MM.1S (cell line): ENCODE results near the gene CLMN.

Experiments used
- DNase-seq: peaks from one replicate; pipeline ENCODE4 v3.0.0-alpha.2; 2015
- H2AFZ ChIP-seq: fragments of 300-600 bp; sonication (generic); 2 replicates; pipeline ENCODE4 v1.6.0; 2016; ENCODE audit warnings: antibody characterized with exemption, low read length
- H3F3A ChIP-seq: fragments of 300-600 bp; sonication (generic); 2 replicates; pipeline ENCODE4 v1.6.1; 2016; ENCODE audit warnings: mild to moderate bottlenecking, antibody characterized with exemption, low read length, moderate library complexity, mixed read lengths; ENCODE audit not compliant: insufficient read depth
- H3K27ac ChIP-seq: fragments of 300-600 bp; sonication (generic); 2 replicates; pipeline ENCODE4 v1.5.1; 2016; ENCODE audit warnings: mild to moderate bottlenecking, low read length
- H3K27me3 ChIP-seq: fragments of 300-600 bp; sonication (generic); replicated peaks from 2 replicates; pipeline ENCODE4 v1.6.0; 2016; ENCODE audit warnings: low read length; ENCODE audit not compliant: insufficient read depth
- H3K36me3 ChIP-seq: fragments of 300-600 bp; sonication (generic); replicated peaks from 2 replicates; pipeline ENCODE4 v1.6.1; 2016; ENCODE audit warnings: mild to moderate bottlenecking, low read length, mixed read lengths; ENCODE audit not compliant: insufficient read depth
- H3K4me1 ChIP-seq: fragments of 300-600 bp; sonication (generic); 2 replicates; pipeline ENCODE4 v1.6.1; 2016; ENCODE audit warnings: low read length, mixed read lengths
- H3K4me2 ChIP-seq: fragments of 300-600 bp; sonication (generic); 2 replicates; pipeline ENCODE4 v1.6.0; 2016; ENCODE audit warnings: low read depth, low read length
- H3K4me3 ChIP-seq: fragments of 300-600 bp; sonication (generic); 2 replicates; pipeline ENCODE4 v1.5.1; 2016; ENCODE audit warnings: low read length, mixed read lengths
- H3K79me2 ChIP-seq: fragments of 300-600 bp; sonication (generic); 2 replicates; pipeline ENCODE4 v1.6.1; 2016; ENCODE audit warnings: mixed run types, low read length, mixed read lengths
- H3K9ac ChIP-seq: fragments of 300-600 bp; sonication (generic); 2 replicates; pipeline ENCODE4 v1.6.1; 2016; ENCODE audit warnings: low read length, mixed read lengths
- H3K9me2 ChIP-seq: fragments of 300-600 bp; sonication (generic); replicated peaks from 2 replicates; pipeline ENCODE4 v1.6.1; 2016; ENCODE audit warnings: mild to moderate bottlenecking, low read length, mixed read lengths; ENCODE audit not compliant: insufficient read depth
- H3K9me3 ChIP-seq: fragments of 300-600 bp; sonication (generic); replicated peaks from 2 replicates; pipeline ENCODE4 v1.6.1; 2016; ENCODE audit warnings: mild to moderate bottlenecking, low read length, mixed read lengths; ENCODE audit not compliant: insufficient read depth
- H4K20me1 ChIP-seq: fragments of 300-600 bp; sonication (generic); 2 replicates; pipeline ENCODE4 v1.6.1; 2016; ENCODE audit warnings: mild to moderate bottlenecking, low read length, moderate library complexity, mixed read lengths; ENCODE audit not compliant: insufficient read depth
- EZH2 ChIP-seq: fragments of 300-600 bp; sonication (generic); optimal IDR thresholded peaks from 2 replicates; pipeline ENCODE3; 2017; ENCODE audit warnings: low read depth, mild to moderate bottlenecking, antibody characterized with exemption, low read length, mixed read lengths
- EZH2phosphoT487 ChIP-seq: fragments of 300-600 bp; sonication (generic); IDR thresholded peaks from 2 replicates; pipeline ENCODE4 v1.6.1; 2018; ENCODE audit warnings: antibody characterized with exemption, low read length
- TF ChIP-seq, protein P1 (sequence below): fragments of 300-600 bp; sonication (generic); IDR thresholded peaks from 2 replicates; pipeline ENCODE4 v1.5.1; 2016; ENCODE audit warnings: antibody characterized with exemption, low read length, mixed read lengths

Gene CLMN

DNA sequence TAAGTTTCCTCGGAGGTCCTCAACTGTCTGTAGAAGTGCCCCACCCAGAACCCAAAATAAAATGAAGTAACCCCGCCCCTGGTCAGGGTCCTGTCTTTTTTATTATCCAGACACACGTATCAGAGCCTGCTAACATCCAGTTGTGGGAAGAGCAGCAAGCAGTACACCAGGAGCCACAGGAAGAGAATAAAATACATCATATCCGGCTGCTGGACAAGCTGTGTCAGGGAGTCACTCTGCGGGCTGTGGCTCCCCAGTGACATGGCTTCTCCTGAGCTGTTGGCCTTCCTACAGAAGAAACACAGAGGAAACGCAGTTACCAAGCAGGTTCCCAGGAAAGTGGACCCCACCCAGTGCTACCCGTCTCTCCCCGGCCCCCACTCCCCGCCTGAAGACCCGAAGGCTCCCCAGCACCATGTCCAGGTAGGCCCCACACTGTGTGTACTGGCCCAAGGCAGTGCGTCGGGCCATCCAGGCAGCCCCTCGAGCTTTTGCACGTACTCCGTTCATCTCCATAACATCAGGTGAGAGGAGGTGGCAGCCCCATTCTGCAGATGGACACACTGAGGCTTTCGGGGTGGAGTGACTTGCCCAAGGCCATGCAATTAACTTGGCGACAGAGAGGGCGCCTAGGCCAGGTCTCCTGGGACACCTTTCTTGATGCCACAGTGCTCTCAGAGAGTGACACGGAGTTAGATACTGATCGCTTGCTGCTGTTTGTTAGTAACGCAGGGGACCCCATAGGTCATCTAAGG is 128.1 kb downstream of the CLMN start:
- no peak overlapping the region for H3K27ac ChIP-seq
- no peaks in the 10 kb centered on the region for H3K27me3 ChIP-seq
- no peaks in the 10 kb centered on the region for H3F3A ChIP-seq
- H3K4me3 ChIP-seq, result no peak overlapping the region
- H4K20me1 ChIP-seq, result no peaks in the 10 kb centered on the region
- no peak for DNase-seq
- H3K9me2 ChIP-seq, result no peaks in the 10 kb centered on the region
- no peaks in the 10 kb centered on the region for H3K4me1 ChIP-seq
- no peaks in the 10 kb centered on the region for H3K79me2 ChIP-seq
- no peak overlapping the region for H2AFZ ChIP-seq
- no peak overlapping the region for H3K4me2 ChIP-seq
- no peaks in the 10 kb centered on the region for H3K9me3 ChIP-seq
- no peaks in the 10 kb centered on the region for H3K36me3 ChIP-seq
- TF ChIP-seq, protein P1, sequence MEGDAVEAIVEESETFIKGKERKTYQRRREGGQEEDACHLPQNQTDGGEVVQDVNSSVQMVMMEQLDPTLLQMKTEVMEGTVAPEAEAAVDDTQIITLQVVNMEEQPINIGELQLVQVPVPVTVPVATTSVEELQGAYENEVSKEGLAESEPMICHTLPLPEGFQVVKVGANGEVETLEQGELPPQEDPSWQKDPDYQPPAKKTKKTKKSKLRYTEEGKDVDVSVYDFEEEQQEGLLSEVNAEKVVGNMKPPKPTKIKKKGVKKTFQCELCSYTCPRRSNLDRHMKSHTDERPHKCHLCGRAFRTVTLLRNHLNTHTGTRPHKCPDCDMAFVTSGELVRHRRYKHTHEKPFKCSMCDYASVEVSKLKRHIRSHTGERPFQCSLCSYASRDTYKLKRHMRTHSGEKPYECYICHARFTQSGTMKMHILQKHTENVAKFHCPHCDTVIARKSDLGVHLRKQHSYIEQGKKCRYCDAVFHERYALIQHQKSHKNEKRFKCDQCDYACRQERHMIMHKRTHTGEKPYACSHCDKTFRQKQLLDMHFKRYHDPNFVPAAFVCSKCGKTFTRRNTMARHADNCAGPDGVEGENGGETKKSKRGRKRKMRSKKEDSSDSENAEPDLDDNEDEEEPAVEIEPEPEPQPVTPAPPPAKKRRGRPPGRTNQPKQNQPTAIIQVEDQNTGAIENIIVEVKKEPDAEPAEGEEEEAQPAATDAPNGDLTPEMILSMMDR, result no peak
- TF ChIP-seq EZH2 (no peak), EZH2phosphoT487 (no peak)
- H3K9ac ChIP-seq, result no peak overlapping the region

DNA sequence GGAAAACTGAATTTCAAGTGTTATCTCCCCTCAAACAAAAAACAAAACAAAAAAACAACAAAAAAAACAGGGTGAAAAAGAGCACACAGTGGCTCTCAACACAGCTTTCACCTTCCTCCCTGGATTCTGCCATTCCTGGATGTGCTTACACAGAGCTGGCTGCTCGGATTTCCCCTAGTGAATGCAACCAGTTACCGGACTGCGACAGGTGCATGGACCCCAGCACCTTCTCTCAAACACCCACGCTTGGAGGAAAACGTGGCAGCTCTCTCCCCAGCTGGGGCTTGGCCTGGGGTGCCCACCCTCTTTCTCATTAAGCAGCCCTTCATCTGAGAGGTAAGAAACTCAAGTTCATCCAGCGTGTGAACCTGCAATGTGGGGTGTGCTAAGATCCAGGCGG is 128.9 kb downstream of the CLMN start:
- Histone ChIP-seq H3K9me2 (no peaks in the 10 kb centered on the region), H3K36me3 (no peaks in the 10 kb centered on the region), H3K27ac (no peak overlapping the region), H3K9me3 (no peaks in the 10 kb centered on the region), H2AFZ (no peak overlapping the region), H4K20me1 (no peaks in the 10 kb centered on the region), H3K4me1 (no peaks in the 10 kb centered on the region), H3K4me2 (no peak overlapping the region), H3F3A (no peaks in the 10 kb centered on the region), H3K27me3 (no peaks in the 10 kb centered on the region), H3K4me3 (no peak overlapping the region), H3K9ac (no peak overlapping the region), H3K79me2 (no peaks in the 10 kb centered on the region)
- no peak for DNase-seq
- TF ChIP-seq EZH2 (no peak), EZH2phosphoT487 (no peak)
- TF ChIP-seq, protein P1, result no peak

DNA sequence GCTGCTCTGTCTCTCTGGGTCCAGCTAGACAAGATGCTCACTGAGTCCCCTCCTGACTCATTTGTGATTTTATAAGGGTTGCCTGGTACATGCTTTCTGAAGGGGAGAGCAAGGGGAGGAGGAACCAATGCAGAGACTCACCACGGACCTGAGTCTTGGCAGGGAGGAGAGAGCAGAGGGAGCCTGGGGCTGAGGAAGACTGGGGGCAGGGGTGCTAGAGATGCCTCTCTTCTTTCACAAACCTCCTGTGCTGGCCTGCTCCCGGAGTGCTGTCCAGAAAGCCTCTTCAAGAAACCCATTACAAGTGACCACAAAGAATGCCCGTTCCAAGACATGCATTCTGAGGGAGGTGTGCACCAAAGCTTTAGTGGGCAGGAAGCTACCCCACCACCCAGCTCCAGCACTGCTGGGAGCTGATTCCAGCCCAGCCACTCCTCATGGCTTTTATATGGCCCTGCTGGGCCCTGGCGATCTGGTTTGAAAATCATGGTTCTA is 129.3 kb downstream of the CLMN start:
- no peak overlapping the region for H3K27ac ChIP-seq
- no peak overlapping the region for H3K4me3 ChIP-seq
- no peaks in the 10 kb centered on the region for H3K9me3 ChIP-seq
- no peak for DNase-seq
- H4K20me1 ChIP-seq, result no peaks in the 10 kb centered on the region
- no peaks in the 10 kb centered on the region for H3K79me2 ChIP-seq
- H3K9ac ChIP-seq, result no peak overlapping the region
- no peak overlapping the region for H2AFZ ChIP-seq
- no peak overlapping the region for H3K4me2 ChIP-seq
- no peak for TF ChIP-seq EZH2phosphoT487
- no peak for TF ChIP-seq EZH2
- TF ChIP-seq, protein P1, result no peak
- no peaks in the 10 kb centered on the region for H3K27me3 ChIP-seq
- H3K9me2 ChIP-seq, result no peaks in the 10 kb centered on the region
- H3F3A ChIP-seq, result no peaks in the 10 kb centered on the region
- no peaks in the 10 kb centered on the region for H3K4me1 ChIP-seq
- H3K36me3 ChIP-seq, result no peaks in the 10 kb centered on the region
